Dermis blood vessel endothelial cell (primary cell): ENCODE data around the gene KPNA4. TPM values are rescaled to one million over a fixed set of nuclear protein-coding genes. Genes with fewer than 3 reads are reported as not detected.
"Not testable (repeated sequence)": the region's sequence is repeated elsewhere in the genome, so short reads cannot be mapped to it uniquely, and the experiment has no call there.

Source experiments
- DNase-seq: peaks from one replicate; pipeline ENCODE4 v3.0.0; 2010
- total RNA-seq: library from RNA; depleted of rRNA; stranded (reverse); fragments of >200 nt; gene quantifications from 2 replicates; pipeline ENCODE4 v1.2.3, GENCODE V29; 2014

The KPNA4 gene
- total RNA-seq, 1 donor from 2014 or later: 23.5 TPM

DNA sequence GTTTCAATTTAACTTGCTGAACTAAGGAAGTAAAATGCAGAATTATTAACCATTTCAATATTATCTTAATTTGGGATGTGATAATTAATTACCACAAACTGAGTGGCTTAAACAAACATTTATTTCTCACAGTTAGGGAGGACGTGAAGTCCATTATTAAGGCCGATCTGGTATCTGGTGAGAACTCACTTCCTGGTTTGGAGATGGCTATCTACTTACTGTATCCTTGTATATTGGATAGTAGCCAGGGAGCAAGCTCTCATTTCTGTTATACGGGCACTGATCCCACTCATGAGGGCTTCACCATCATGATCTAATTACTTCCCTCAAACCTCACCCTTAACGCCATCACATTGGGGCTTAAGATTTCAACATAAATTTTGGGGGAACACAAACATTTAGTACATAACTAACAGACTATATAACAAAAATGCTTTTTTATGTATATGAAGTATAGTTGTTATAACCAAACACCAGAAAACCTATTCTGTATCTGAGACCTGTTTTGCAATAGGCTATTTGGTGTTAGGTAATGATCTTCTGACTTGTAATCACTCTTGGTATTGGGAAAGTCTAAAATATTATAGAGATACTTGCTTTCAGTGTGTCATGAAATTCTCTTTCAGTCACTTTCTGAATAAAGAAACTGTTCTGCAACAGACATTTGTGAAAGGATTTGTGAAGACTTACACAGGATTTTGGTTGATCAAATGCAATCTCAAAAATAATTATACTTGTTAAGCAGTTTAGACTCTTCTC, 4.7 kb upstream of the KPNA4 start:
- peak; percentile 65 for DNase-seq

- no peak for DNase-seq
These were observed 3.6 kb upstream of the KPNA4 start for GRCh38 chr3:160568989-160569388.

DNA sequence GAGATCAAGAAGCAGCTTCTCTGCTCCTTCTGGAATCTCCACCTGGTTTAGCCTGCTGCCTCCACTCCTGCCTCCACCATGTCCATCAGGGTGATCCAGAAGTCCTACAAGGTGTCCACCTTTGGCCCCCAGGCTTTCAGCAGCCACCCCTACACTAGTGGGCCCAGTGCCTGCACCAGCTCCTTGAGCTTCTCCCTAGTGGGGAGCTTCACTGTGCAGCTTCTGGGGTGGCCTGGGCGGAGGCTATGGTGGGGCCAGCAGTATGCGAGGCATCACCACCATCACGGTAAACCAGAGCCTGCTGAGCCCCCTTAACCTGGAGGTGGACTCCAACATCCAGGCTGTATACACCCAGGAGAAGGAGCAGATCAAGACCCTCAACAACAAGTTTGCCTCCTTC, 2.4 kb upstream of the KPNA4 start:
- DNase-seq: no peak

DNA sequence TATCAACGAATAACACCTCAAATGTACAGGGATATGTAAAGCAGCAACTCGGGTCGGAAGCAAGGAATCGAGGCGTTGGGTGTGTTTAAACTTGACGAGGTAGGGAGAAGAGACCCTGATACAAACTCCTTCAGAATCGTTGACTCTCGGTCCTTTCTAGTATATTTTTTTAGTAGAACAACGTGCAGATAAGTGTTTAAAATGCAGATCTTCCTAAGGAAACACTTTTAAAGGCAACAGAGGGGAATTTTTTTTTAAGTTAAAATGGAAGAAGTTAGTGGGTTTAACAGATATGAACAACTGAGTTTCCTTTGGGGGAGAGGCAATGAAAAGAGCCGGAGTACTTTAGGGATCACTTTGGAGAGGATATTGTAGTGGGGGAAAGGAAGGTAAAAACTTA, 1.1 kb upstream of the KPNA4 start:
- DNase-seq: no peak

GRCh38 chr3:160564949-160565441, 376 bp downstream of the KPNA4 start:
- peak; percentile 68 for DNase-seq

- DNase-seq: peak; percentile 42
These were observed 986 bp downstream of the KPNA4 start for GRCh38 chr3:160564258-160564911.

GRCh38 chr3:160562952-160563351, 2.4 kb downstream of the KPNA4 start:
- no peak for DNase-seq

DNA sequence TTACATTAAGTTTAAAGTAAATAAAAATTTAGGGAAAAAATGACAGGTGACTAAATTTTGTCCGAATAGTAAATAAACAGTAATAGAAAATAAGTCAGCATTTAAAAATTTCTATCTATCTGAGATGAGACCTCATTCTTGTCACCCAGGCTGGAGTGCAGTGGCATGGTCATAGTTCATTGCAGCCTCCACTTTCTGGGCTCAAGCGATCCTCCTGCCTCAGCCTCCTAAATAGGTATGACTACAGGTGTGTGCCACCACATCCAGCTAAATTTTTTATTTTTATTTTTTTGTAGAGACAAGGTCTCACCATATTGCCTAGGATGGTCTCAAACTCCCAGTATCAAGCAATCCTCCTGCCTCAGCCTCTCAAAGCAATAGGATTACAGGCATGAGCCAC, 7.8 kb downstream of the KPNA4 start:
- no peak for DNase-seq

GRCh38 chr3:160556141-160556540, 9.2 kb downstream of the KPNA4 start:
- no peak for DNase-seq

DNA sequence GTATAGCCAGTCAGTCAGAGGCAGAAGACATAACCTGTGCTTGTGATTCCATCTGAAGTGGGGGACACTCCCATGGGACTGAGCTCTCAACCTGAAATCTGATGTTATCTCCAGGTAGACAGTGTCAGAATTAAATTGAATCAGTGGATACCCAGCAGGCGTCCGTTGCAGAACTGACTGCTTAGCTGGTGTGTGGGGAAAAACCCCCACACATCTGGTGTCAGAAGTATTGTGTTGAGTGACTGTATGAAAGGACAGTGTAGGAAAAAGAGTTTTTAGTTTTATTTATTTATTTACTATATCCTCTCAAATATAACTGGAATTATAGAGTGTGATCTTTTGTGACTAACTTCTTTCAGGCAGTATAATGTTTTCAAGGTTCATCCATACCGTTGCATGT, 10.4 kb downstream of the KPNA4 start:
- DNase-seq: no peak

GRCh38 chr3:160553827-160554226, 11.5 kb downstream of the KPNA4 start:
- no peak for DNase-seq

DNA sequence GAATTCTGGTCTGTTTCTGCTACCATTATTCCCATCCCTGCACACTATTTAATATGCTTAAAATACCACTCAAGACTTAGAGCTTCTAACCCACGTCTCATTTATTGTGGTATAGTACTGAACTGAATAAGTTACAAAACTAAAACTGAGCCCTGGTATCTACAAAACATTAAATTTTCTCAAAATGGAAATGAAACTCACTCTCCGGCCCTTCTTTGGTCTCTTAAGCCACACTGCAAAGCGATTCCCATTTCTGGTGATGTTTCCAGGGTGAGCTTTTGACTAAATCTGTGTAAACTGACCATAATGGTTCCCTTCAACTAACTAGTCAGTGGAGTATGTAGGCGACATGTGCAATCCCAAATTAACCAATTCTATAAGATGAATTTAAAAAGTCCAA, 18.6 kb downstream of the KPNA4 start:
- no peak for DNase-seq

DNA sequence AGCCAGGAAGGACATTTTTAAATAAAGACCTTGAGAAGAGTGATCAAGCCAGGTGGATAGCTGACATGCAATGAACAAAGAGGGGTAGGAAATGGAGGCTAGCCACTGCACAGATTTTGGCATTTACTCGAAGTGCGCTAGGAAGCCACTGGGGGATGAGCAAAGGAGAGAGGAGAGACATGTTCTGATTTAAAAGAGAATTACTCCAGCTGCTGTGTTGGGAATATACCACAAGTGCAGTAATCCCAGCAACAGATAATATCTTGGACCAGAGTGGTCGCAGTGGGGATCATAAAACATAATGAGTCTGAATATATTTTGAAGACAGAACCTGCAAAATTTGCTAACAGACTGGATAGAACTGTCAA, 19.9 kb downstream of the KPNA4 start:
- DNase-seq: no peak

DNA sequence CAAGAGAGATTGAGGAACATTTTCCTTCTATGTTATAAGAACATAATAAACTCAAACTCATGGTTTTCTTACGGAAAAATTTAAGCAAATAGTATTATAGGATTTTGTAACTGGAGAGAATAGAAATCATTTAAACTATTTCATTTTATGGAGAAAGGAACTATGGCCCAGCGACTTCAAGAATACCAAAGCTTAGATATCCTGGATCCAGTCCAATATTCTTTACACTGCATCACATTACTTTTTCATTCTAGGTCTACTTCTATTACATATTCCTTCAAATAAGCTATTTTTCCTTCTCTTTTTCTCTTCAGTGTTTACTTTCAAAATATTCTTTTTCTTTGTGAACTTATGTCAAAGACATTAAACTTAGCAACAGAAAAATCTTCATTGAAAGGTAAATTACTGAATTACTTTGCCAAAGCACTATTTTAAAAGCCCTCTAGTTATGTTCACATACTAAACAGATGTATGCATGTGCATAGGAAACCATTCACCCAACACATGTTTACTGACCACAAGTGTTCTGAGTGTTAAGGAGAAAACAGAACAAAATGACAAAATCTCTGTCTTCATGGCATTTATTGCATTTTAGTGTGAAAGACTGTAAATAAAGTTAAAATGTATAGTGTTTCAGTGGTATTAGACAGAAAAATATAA, 20.4 kb downstream of the KPNA4 start:
- no peak for DNase-seq

DNA sequence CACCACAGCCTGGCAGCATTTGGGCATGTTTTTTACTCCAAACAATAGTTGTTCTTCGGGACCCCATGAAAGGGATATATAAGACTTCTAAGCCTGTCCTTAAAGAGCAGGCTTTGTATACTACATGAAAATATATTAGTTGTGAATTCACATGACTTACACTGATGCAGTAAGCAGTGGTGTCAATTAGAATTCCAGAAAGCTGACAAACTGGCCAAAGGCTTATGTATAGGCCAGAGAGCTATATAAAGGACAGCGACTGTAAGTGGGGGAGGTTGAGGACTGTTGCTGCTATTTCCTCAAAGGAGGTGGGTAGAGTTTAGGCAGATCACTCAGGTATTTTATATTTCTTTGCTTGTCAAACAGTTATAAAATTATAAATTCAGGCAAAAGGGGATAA, 24.8 kb downstream of the KPNA4 start:
- no peak for DNase-seq

- no peak for DNase-seq
These were observed 26.5 kb downstream of the KPNA4 start for GRCh38 chr3:160538895-160539294.

- DNase-seq: no peak
These were observed 27.6 kb downstream of the KPNA4 start for GRCh38 chr3:160537729-160538128.

- no peak for DNase-seq
These were observed 33.0 kb downstream of the KPNA4 start for GRCh38 chr3:160532371-160532770.

- DNase-seq: peak; percentile 80
These were observed 34.1 kb downstream of the KPNA4 start for GRCh38 chr3:160531311-160531710.

- not testable (repeated sequence) for DNase-seq
These were observed 49.0 kb downstream of the KPNA4 start for GRCh38 chr3:160516391-160516790.

GRCh38 chr3:160501325-160501724, 64.0 kb downstream of the KPNA4 start:
- DNase-seq: no peak

- no peak for DNase-seq
These were observed 67.2 kb downstream of the KPNA4 start for GRCh38 chr3:160498202-160498601.

- no peak for DNase-seq
These were observed 75.2 kb downstream of the KPNA4 start for GRCh38 chr3:160490166-160490565.

- DNase-seq: peak; percentile 60
These were observed 78.9 kb downstream of the KPNA4 start for GRCh38 chr3:160486459-160486869.
